GM10248 (cell line): ENCODE results near the gene METTL6.
A peak's percentile ranks its signal among the peaks of the same experiment; 100 is the strongest.
"Not testable (repeated sequence)": the region's sequence is repeated elsewhere in the genome, so short reads cannot be mapped to it uniquely, and the experiment has no call there.

Experiments used
- CTCF ChIA-PET: fragments of 300-600 bp; sonication (Branson Sonifier 250); formaldehyde crosslinking; extraction: SDS; loops from one replicate; lab custom pipeline; 2021; ENCODE audit warnings: antibody characterized with exemption; lab: Yijun Ruan, JAX
- POLR2A ChIA-PET: fragments of 350-650 bp; sonication (Branson Sonifier 250); formaldehyde crosslinking; extraction: SDS; loops from one replicate; lab custom pipeline; 2020; ENCODE audit warnings: antibody characterized with exemption; lab: Yijun Ruan, JAX
- DNase-seq: peaks from one replicate; pipeline ENCODE4 v3.0.0; 2012; ENCODE audit errors: extremely low spot score
- CTCF ChIP-seq: IDR thresholded peaks from 2 replicates; pipeline ENCODE4 v1.5.1; 2012; ENCODE audit warnings: mild to moderate bottlenecking, low read depth; ENCODE audit errors: extremely low read depth, missing control alignments, control extremely low read depth

The METTL6 gene

GRCh38 chr3:15420871-15421270 lies 6.5 kb downstream of the METTL6 start:
- ChIA-PET POLR2A (no interaction called here), CTCF (interaction anchor here (1.3 kb wide), 1 partner anchor 153 kb away, joined by 3 read pairs; no protein-coding TSS in a partner anchor)
- no peak for DNase-seq

DNA sequence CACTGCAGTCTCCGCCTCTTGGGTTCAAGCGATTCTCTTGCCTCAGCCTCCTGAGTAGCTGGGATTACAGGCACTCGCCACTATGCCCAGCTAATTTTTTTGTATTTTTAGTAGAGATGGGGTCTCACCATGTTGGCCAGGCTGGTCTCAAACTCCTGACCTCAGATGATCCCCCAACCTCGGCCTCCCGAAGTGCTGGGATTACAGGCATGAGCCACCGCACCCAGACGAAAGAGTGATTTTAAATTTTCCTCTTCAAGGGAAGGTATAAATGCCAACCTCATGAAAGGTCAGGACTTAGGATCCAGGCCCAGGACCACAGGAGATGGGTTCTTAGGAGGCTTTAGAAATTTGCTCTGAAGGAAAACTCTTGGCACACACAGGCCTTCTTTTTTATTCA lies 16.4 kb downstream of the METTL6 start:
- CTCF ChIA-PET: interaction anchor here (1.3 to 1.6 kb wide), 2 partner anchors 20 to 143 kb away, joined by 3 to 6 read pairs; no protein-coding TSS in a partner anchor
- DNase-seq, POLR2A ChIA-PET: not testable (repeated sequence)

More at GRCh38 chr3:15420871-15421270, 6.5 kb downstream of the METTL6 start:
- no peak for TF ChIP-seq CTCF

DNA sequence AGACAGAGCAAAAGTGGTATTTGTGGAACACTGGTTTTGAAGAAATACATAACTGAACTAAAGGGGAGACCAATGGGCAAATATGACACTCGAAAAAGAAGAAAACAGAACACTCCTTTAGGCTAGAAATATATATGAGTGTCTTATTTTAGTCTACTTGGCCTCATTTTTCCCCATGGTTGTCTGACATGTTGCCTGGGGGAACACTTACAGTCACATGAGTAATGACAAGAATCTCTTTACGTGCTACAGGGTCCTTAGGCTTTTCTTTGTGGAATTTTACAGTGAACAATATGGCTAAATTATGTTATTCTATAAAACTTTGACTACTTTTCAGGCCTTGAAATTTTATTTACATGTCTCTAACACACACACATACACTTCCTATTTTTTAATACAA lies 17.6 kb downstream of the METTL6 start:
- no peak for TF ChIP-seq CTCF
- CTCF ChIA-PET: interaction anchor here (1.3 to 1.6 kb wide), 2 partner anchors 21 to 142 kb away, joined by 3 to 6 read pairs; no protein-coding TSS in a partner anchor
- POLR2A ChIA-PET: no interaction called here
- DNase-seq: no peak

GRCh38 chr3:15409239-15409638 lies 18.1 kb downstream of the METTL6 start:
- TF ChIP-seq CTCF: no peak
- DNase-seq: no peak
- CTCF ChIA-PET: interaction anchor here (1.3 to 3.3 kb wide), 4 partner anchors 141 to 301 kb away, joined by 4 to 35 read pairs (median 9); no protein-coding TSS in a partner anchor
- POLR2A ChIA-PET: no interaction called here

GRCh38 chr3:15405448-15406050 lies 21.8 kb downstream of the METTL6 start:
- ChIA-PET POLR2A (interaction anchor here (1.2 kb wide), 1 partner anchor 137 kb away, joined by 5 read pairs; no protein-coding TSS in a partner anchor), CTCF (interaction anchor here (0.6 to 3.4 kb wide), 53 partner anchors 9 to 483 kb away, joined by 3 to 151 read pairs (median 4); partner anchors contain the start of genes CAPN7, EAF1, METTL6 and SH3BP5)
- DNase-seq: peak; percentile 58
- peak; percentile 63 for TF ChIP-seq CTCF

DNA sequence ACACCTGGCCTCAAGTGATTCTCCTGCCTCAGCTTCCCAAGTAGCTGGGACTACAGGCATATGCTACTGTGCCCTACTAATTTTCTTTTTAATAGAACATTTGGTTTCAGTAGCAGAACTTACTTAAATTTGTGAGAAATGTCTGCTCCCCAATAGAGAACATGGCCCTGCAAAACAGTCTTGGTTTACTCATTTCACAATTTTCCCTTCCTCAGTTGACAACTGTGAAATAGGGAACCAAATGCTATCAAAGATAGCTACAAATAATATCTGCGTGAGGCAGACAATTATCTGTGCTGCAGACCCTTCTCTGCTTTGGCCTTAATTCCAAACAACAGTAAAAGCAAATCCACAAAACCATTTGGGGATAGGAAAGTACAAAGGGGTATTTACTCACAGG lies 22.6 kb downstream of the METTL6 start:
- no peak for TF ChIP-seq CTCF
- POLR2A ChIA-PET: interaction anchor here (1.2 kb wide), 1 partner anchor 136 kb away, joined by 5 read pairs; no protein-coding TSS in a partner anchor
- CTCF ChIA-PET: interaction anchor here (0.6 to 3.4 kb wide), 50 partner anchors 9 to 482 kb away, joined by 3 to 151 read pairs (median 5); partner anchors contain the start of genes CAPN7, EAF1, METTL6 and SH3BP5
- DNase-seq: peak; percentile 36

DNA sequence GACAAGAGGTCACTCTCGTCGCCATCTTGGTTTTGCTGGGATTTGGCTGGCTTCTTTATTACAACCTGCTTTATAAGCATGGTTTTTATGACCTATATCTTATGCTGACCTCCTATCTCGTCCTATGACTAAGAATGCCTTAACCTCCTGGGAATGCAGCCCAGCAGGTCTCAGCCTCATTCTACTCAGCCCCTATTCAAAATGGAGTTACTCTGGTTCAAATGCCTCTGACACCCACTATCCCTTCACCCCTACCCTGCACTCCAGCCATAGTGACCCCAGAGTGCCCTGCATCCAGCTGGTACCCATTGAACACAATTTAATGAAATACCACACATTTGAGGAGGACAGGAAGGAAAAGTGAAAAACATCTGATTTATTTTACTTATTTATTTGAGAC lies 23.4 kb downstream of the METTL6 start:
- ChIA-PET CTCF (interaction anchor here (0.8 to 3.4 kb wide), 8 partner anchors 27 to 295 kb away, joined by 3 to 151 read pairs (median 6); partner anchors contain the start of gene SH3BP5), POLR2A (no interaction called here)
- TF ChIP-seq CTCF: no peak
- DNase-seq: no peak
